GM19395 (cell line): Measurements from ENCODE around the gene RAD17.
"Not testable (repeated sequence)": the region's sequence is repeated elsewhere in the genome, so short reads cannot be mapped to it uniquely, and the experiment has no call there.

Source experiments
- ATAC-seq: cut with Tn5 transposase; IDR thresholded peaks from one replicate; pipeline ENCODE4 v1.9.1; 2021; ENCODE audit warnings: mild to moderate bottlenecking, moderate library complexity; ENCODE audit not compliant: unreplicated experiment

RAD17 gene

DNA sequence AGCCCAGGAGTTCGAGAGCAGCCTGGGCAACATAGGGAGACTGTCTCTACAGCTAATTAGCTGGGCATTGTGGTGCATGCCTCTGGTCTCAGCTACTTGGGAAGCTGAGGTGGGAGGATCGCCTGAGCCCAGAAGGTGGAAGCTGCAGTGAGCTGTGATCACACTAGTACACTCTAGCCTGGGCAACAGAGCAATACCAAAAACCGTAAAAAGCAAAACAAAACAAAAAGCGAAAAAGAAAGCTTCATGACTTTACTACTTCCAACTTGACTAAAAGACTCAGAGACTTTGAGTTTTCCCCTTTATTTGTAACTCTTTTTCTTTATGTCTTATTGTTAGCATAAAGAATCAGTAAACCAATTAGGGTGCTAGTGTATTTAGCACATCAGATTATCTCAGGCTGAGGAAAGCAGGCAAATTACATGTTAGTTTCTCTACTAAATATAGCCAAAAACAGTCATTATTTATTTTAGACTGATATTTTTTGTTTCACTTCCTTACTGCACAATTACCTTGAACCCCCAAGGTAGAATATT is 5.4 kb downstream of the RAD17 start:
- peak; percentile 82 for ATAC-seq

DNA sequence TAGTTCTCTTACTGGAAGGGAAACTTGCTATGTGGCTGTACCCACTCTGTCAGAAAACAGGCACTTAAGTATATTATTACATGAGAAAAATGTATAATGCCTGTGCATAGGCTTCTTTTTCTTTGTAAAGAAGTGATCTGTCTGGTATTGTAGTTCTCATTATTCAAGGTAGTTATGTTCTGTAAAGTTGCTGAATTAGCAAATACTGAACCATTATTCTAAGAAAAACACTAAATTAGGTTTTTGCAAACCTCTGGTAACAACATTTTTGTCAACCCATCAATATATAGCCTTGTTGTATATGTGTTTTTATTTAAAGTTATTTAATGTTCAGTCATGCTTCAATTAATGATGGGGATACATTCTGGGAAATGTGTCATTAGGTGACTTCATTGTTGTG is 8.8 kb downstream of the RAD17 start:
- no peak for ATAC-seq

DNA sequence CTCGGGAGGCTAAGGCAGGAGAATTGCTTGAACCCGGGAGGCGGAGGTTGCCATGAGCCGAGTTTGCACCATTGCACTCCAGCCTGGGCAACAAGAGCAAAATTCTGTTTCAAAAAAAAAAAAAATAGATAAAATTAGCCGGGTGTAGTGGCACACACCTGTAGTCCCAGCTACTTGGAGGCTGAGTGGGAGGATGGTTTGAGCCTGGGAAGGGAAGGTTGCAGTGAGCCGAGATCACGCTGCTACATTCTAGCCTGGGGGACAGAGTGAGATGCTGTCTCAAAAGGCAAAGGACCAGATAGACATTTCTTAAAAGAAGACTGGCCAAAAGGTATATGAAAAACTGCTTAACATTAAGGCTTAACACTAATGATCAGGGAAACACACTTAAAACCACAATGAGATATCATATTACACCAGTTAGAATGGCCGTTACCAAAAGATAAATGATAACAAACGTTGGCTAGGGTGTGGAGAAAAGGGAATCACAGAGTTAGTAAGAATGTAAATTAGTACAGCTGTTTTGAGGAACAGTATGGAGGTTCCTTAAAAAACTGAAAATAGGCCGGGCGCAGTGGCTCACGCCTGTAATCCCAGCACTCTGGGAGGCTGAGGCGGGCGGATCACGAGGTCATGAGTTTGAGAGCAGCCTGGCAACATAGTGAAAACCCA is 35.2 kb downstream of the RAD17 start:
- ATAC-seq: no peak

DNA sequence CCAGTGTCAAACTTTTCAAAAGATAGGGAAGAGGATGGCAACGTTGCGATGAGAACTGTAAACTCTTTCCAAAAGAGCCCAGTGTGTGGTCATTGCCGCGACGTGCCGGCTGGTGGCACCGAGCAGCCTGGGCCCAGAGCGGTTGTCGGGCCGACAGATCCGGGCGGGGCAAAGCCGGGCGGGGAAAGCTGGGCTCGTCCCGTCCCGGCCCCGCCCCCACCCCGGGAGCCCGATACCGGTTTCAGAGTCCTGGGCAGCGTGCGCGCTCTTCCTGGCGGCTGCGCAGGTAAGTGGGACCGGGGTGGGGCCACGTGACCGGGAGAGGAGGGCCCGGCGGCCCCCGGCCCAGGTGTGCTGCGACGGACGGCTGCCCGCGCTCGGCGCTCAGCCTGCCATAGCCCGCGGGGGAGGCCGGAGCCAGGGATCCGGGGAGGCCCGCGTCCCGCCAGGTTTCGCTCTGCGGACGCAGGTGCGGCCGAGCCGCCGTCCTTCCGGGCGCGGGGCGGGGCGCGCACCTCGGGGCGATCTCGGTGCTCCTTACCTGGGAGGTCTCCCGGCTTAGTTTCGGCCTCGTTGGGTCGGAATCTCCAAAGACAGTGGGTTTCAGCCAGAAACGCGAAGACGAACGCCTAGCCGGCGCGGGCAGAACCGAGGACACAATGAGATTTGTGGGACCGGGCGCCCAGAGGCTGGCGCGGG is 45.4 kb downstream of the RAD17 start, which contains the start of gene MARVELD2:
Gene MARVELD2, plus strand, starts transcription at position 232 of the 699 bp plus-strand sequence. CDS start 4,270 bp downstream, outside the sequence.
- no peak for ATAC-seq

DNA sequence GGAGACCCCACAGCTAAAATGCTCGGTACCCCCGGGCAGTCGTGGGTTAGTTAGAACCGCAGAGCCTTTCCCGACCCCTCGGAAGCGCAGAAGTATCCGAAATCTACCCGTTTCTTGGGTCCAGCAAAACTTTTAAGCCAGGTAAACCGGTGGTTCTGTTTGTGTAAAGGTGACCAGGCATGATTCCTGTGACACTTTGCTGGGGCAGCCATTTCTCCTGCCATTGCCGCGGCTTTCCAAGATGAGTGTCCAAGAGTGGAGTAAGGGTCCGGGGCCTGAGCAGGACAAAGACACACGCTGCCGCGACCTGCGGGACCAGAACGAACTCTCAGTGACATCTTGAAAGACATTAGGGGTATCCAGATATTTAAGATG is 46.0 kb downstream of the RAD17 start:
- ATAC-seq: no peak

DNA sequence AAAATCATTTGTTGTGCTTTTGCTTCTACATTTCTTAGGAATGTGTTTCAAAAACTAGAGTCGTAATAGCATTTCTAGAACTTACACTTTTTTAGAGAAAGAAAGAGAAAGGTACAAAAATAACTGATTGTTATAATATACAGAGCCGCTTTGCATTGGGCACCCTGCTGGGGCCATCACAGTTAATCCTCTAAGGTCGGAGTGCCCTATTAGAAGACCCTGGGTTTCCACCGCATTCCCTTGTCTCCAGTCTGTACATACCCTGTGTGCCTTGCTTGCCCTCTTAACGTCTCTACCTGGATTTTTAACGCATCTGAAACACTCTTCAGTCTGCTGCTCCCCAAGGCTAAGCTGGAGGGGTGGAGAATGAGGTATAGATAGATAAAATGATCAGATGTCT is 46.6 kb downstream of the RAD17 start:
- no peak for ATAC-seq

DNA sequence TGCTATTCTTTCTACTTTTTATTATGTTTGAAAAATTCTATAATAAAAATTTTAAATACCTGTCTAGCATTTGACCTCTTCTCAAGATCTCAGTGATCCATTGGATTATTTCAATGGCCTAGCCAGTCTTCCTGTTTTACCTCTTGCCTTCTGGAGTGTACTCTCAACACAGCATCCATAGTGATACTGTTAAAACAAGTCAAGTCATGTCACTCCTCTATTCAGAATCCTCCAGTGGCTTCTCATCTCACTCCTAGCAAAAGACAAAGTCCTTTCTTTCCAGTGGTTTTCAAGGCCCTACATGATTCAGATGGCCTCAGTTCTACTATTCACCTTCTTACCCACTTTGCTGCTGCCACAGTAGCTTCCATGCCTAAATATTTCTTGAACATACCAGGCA is 47.1 kb downstream of the RAD17 start:
- no peak for ATAC-seq

DNA sequence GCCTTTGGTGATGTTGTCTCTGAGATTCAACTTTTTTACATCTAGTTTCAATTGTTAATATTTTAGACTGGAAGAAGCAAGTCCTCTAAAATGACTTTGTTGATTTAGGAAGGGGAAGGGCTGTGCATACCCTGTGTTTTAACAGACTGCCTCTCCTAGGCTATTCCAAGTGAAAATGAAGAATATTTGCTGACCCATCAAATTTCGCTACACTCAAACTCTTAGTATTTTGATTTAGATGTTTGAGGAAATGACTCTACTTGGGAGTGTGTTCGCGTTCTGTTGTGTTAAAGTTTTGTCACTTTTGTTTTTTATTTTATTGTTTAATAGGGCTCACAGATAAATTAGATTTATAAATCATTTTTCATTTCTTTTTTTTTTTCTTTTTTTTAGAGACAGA is 48.9 kb downstream of the RAD17 start:
- no peak for ATAC-seq

DNA sequence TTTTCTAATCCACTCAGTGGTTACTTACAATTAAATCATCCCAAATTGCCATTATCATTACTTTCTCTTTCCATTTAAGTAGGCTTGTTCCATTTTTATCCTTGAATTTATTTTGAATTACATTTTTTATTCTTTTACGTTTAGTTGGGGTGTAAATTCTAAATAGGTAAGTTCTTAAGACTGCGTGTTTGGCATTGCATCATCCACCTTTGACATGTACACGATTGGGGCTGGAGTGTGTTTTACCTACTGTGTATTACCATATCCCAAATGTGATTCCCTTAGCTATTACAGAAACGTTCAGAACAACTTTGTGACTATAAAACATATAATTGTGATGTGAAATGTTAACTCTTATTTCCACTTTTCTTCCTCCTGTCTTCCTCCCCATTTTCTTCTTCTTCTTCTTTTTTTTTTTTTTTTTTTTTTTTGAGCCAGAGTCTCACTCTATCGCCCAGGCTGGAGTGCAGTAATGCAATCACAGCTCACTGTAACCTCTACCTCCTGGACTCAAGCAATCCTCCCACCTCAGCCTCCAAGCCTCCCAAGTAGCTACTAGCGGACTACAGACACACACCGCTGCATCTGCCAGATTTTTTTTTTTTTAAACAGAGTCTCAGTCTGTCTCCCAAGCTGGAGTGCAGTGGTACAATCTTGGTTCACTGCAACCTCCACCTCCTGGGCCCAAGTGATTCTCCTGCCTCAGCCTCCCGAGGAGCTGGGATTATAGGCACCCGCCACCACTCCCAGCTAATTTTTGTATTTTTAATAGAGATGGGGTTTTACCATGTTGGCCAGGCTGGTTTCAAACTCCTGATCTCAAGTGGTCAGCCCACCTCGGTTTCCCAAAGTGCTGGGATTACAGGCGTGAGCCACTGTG is 62.0 kb downstream of the RAD17 start:
- no peak for ATAC-seq

DNA sequence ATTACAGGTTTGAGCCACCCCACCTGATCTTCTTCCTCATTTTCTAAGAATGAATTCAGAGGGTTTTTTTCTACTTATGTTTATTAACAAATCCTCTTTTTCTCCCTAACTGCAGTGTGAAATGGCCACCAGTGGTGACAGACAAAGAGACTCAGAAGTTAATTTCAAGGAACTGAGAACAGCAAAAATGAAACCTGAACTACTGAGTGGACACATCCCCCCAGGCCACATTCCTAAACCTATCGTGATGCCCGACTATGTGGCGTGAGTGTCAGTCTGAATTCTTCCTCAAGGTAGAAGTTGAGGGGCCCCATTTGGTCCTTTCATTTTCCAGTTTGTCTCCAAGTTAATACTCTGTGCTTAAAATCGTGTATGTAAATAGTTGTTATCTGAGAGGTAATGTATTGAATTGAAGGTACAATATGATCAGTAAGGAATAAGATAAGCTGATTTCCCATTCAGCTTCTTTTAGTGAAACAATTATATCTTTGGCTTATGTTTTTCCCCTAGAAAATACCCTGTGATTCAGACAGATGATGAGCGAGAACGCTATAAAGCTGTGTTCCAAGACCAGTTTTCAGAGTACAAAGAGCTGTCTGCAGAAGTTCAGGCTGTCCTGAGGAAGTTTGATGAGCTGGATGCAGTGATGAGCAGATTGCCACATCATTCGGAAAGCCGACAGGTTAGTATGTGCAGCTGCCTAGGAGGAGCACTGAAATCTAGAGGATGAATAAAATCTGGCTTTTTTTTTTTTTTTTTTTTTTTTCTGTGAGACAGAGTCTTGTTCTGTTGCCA is 63.0 kb downstream of the RAD17 start:
- ATAC-seq: peak; percentile 86

DNA sequence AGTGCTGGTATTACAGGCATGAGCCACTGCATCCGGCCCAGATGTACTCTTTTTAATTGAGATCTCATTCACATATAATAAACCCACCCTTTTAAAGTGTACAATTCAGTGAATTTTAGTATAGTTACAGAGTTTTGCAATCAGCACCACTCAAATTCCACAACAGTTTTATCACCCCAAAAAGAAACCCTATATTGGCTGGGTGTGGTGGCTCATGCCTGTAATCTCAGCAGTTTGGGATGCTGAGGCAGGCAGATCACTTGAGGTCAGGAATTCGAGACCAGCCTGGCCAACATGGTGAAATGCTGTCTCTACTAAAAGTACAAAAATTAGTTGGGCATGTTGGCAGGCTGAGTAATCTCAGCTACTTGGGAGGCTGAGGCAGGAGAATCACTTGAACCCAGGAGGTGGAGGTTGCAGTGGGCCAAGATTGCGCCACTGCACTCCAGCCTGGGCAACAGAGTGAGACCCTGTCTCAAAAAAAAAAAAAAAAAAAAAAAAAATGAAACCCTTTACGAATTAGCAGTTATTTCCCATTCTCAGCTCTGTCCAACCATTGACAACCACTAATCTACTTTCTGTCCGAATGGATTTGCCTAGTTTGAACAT is 65.8 kb downstream of the RAD17 start:
- ATAC-seq: not testable (repeated sequence)

DNA sequence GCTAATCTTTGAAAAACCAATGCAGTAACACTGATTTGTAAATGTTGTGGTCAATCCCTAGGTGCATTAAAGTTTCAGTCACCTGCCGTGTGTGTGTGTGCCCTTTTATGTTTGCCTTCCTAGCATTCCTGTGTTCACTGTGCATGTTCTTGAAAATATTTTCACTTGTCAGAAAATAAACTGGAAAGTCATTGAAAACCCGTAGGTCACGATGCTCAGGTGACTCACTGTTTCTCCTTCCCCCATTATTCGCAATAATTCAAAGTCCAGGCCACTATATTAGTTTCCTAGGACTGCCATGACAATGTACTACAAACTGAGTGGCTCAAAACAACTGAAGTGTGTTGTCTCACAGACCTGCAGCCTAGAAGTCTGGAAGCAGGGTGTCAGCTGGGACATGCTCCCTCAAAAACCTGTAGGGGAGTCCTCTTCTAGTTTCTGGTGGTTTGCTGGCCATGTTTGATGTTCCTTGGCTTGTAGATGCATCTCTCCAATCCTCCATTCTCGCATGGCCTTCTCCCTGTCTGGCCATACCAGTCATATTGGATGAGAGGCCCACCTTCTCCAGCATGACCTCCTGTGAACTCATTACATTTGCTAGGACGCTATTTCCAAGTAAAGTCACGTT is 74.6 kb downstream of the RAD17 start:
- no peak for ATAC-seq

DNA sequence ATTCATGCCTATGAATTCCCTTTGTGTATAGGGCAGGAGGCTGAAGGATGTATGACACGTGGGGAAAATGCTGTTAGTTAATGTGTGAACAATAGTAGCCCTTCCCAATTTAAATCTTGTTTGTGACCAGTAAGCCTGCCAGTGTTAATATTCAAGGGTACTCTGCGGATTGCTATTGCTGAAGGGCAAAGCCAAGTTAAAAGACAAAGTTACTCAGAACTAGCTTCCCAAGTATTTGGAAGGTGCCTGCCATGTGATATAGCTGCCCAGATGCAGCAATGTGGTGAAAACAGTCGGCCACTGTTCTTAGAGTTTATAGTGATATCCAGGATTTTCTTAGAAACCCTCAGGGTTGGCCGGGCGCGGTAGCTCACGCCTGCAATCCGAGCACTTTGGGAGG is 79.9 kb downstream of the RAD17 start:
- ATAC-seq: no peak

DNA sequence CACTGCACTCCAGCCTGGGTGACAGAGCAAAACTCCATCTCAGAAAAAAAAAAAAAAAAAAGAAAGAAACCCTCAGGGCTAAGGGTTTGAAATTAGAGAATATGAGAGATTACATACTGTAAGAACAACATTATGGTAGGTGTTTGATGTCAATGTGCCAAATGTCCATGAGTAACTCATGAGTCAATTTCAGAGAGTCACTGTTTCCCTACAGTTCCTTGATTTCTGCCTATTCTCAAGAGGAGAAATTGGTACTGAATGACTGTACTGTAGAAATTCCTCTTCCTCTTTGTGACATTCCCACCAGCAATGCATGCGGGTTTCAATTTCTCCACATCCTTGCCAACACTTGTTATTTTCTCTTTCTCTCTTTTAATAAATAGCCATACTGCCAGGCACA is 80.5 kb downstream of the RAD17 start:
- no peak for ATAC-seq

DNA sequence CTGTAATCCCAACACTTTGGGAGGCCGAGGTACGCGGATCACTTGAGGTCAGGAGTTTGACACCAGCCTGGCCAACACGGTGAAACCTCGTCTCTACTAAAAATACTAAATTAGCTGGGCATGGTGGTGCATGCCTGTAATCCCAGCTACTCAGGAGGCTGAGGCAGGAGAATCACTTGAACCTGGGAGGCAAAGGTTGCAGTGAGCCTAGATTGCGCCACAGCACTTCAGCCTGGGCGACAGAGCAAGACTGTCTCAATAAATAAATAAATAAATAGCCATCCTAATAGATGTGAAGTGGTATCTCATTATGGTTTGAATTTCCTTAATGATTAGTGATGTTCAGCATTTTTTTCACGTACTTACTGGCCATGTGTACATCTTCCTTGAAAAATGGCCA is 80.9 kb downstream of the RAD17 start:
- ATAC-seq: not testable (repeated sequence)

DNA sequence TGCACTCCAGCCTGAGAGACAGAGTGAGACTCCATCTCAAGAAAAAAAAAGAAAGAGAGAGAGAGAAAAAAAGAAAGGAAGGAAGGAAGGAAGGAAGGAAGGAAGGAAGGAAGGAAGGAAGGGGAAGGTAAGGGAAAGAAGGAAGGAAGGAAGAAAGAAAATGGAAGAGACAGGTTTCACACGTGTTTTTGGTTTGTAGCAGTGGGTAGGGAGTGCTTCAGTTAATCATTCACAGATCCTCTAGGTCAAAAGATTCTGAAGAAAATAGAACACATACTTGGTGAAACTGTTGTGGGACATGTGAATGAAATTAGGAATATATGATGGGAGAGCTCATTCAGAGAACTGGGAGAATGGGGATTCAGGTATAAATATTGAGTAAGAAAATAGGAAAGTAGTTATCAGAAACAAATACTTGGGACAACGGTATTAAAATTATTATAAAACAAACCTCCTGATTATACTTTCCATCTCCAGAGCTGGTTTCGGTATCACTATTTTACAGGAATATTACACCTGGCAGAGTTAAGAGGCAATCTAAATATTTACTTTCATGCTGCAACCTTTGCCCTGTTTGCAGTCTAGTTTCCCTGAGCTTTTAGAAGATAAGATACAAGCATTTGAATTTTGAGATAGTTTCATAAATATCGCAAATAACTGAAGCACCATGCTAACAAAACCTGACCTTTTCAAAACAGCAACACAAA is 82.5 kb downstream of the RAD17 start:
- no peak for ATAC-seq

DNA sequence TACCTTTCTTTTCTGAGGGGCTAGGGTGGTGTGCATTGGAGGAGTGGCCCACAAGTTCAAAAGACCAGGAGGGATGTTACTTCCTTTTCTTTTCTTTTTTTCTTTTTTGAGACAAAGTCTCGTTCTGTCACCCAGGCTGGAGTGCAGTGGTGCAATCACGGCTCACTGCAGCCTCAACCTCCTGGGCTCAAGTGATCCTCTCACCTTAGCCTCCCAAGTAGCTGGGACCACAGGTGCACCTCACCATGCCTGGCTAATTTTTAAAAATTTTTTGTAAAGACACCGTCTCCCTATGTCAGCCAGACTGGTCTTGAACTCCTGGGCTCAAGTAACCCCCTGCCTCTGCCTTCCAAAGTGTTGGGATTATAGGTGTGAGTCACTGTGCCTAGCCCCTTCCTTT is 83.9 kb downstream of the RAD17 start:
- not testable (repeated sequence) for ATAC-seq

DNA sequence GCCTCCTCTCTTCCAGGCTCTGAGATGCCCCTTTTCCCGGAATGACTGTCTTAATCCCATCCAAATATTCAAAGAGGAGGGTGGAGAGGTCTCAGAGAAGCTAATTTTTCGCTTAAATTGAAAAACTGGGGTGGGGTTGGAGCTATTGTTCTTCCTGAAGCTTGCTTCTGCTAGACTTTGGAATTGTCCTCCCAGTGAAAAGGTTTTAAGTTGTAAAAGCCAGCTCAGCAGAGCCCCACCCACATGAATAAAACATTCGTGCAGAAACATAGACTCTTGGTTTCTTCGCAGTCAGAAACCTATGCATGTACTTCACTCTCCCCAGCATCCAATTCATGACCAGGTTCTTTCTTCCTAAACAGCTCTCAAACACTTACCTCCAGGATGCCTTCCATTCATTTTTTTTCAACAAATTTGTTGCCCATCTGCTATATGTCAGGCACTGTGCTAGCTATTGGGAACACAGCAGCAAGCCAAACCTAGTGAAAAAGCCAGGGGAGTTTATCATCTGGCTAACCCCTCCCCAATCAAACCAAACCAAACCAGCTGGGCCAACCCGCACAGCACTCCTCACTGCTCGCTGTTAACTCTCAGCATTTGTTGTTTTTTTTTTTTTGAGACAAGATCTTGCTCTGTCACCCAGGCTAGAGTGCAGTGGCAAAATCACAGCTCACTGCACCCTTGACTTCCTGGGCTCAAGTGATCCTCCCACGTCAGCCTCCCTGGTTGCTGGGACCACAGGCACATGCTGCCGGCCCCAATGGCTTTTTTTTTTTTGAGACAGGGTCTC is 85.0 kb downstream of the RAD17 start:
- ATAC-seq: no peak
